Activated B cell treated with CpG ODN at 0.5 μM for 24 hours (primary cell): Measurements from ENCODE around the gene DEDD. TPM values are rescaled to one million over a fixed set of nuclear protein-coding genes. Genes with fewer than 3 reads are reported as not detected.
"Not testable (repeated sequence)": the region's sequence is repeated elsewhere in the genome, so short reads cannot be mapped to it uniquely, and the experiment has no call there.

Experiments used
- ATAC-seq: fragments of 200-7000 bp; cut with Tn5 transposase; one replicate; pipeline ENCODE4 v1.10.0; 2021; ENCODE audit warnings: low read depth, mild to moderate bottlenecking, moderate library complexity
- CTCF ChIA-PET: fragments of 350-600 bp; sonication (Branson Sonifier 250); formaldehyde crosslinking; loops from one replicate; lab custom pipeline; 2021; ENCODE audit warnings: antibody characterized with exemption; lab: Charles Lee
- POLR2A ChIA-PET: fragments of 350-600 bp; sonication (Branson Sonifier 250); formaldehyde crosslinking; loops from one replicate; lab custom pipeline; 2021; ENCODE audit warnings: antibody characterized with exemption; lab: Charles Lee
- DNase-seq: peaks from one replicate; pipeline ENCODE4 v3.0.0; 2022
- H3K27ac Mint-ChIP-seq: one replicate; pipeline ENCODE4 v1.8.0; 2020; ENCODE audit warnings: mixed read lengths
- H3K27me3 Mint-ChIP-seq: one replicate; pipeline ENCODE4 v1.8.0; 2021; ENCODE audit warnings: mixed read lengths
- H3K36me3 Mint-ChIP-seq: one replicate; pipeline ENCODE4 v1.8.0; 2021; ENCODE audit warnings: low read depth, mixed read lengths
- H3K4me1 Mint-ChIP-seq: one replicate; pipeline ENCODE4 v1.8.0; 2021; ENCODE audit warnings: mixed read lengths
- H3K4me3 Mint-ChIP-seq: one replicate; pipeline ENCODE4 v1.8.0; 2020; ENCODE audit warnings: mild to moderate bottlenecking, mixed read lengths
- H3K9me3 Mint-ChIP-seq: one replicate; pipeline ENCODE4 v1.8.0; 2020; ENCODE audit warnings: mixed read lengths
- intact Hi-C: fragments of 100-400 bp; cut with micrococcal nuclease; formaldehyde crosslinking; loops from one replicate; pipeline ENCODE4 v1.15.1; 2024
- total RNA-seq: library from RNA; stranded (reverse); gene quantifications from 2 replicates; pipeline ENCODE4 v1.2.3, GENCODE V29; 2022
- TF ChIP-seq, protein P1 (sequence below): fragments of 200-600 bp; IDR thresholded peaks from one replicate; pipeline ENCODE4 v1.8.0; 2022; ENCODE audit warnings: antibody characterized with exemption, mild to moderate bottlenecking

The DEDD gene
- total RNA-seq, 1 donor from 2014 or later, result 40.5 TPM

DNA sequence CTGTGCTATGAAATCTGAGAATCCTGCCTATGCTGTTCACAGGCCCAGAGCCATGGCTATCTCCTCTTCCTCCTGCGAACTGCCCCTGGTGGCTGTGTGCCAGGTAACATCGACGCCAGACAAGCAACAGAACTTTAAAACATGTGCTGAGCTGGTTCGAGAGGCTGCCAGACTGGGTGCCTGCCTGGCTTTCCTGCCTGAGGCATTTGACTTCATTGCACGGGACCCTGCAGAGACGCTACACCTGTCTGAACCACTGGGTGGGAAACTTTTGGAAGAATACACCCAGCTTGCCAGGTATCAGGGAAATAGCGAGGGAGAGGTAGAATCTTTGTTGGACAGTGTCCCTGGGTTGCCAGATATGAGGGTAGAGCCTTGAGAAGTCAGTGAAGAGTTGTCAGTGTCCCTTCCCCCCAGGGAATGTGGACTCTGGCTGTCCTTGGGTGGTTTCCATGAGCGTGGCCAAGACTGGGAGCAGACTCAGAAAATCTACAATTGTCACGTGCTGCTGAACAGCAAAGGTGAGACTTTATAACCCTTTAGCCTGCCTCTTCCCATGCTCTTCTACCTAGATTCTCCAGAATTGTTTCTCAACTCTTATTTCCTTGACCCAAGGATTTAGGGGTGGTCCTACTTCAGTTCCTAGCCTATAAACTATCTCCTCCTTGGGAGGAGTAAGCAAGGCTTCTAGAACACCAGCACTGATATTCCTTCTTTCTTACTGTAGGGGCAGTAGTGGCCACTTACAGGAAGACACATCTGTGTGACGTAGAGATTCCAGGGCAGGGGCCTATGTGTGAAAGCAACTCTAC lies 13.2 kb downstream of the DEDD start:
- Mint-ChIP-seq H3K4me1 (peaks cover 76% of the 10 kb centered on the region), H3K36me3 (peaks cover 63% of the 10 kb centered on the region), H3K27ac (peak overlapping the region; percentile 89), H3K9me3 (no peaks in the 10 kb centered on the region), H3K27me3 (no peaks in the 10 kb centered on the region), H3K4me3 (peak overlapping the region; percentile 92)
- DNase-seq (no peak), ATAC-seq (peak; percentile 51)
- ChIA-PET CTCF (no interaction called here), POLR2A (interaction anchor here (0.6 to 3.7 kb wide), 4 partner anchors 13 to 186 kb away, joined by 4 to 43 read pairs (median 18); partner anchors contain the start of genes DEDD and KLHDC9)
- intact Hi-C loops, result loop anchor here (2.0 kb wide), 2 partner anchors 40 to 74 kb away; partner anchors contain the start of genes USF1 and USP21
- TF ChIP-seq, protein P1, sequence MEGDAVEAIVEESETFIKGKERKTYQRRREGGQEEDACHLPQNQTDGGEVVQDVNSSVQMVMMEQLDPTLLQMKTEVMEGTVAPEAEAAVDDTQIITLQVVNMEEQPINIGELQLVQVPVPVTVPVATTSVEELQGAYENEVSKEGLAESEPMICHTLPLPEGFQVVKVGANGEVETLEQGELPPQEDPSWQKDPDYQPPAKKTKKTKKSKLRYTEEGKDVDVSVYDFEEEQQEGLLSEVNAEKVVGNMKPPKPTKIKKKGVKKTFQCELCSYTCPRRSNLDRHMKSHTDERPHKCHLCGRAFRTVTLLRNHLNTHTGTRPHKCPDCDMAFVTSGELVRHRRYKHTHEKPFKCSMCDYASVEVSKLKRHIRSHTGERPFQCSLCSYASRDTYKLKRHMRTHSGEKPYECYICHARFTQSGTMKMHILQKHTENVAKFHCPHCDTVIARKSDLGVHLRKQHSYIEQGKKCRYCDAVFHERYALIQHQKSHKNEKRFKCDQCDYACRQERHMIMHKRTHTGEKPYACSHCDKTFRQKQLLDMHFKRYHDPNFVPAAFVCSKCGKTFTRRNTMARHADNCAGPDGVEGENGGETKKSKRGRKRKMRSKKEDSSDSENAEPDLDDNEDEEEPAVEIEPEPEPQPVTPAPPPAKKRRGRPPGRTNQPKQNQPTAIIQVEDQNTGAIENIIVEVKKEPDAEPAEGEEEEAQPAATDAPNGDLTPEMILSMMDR, result no peak

DNA sequence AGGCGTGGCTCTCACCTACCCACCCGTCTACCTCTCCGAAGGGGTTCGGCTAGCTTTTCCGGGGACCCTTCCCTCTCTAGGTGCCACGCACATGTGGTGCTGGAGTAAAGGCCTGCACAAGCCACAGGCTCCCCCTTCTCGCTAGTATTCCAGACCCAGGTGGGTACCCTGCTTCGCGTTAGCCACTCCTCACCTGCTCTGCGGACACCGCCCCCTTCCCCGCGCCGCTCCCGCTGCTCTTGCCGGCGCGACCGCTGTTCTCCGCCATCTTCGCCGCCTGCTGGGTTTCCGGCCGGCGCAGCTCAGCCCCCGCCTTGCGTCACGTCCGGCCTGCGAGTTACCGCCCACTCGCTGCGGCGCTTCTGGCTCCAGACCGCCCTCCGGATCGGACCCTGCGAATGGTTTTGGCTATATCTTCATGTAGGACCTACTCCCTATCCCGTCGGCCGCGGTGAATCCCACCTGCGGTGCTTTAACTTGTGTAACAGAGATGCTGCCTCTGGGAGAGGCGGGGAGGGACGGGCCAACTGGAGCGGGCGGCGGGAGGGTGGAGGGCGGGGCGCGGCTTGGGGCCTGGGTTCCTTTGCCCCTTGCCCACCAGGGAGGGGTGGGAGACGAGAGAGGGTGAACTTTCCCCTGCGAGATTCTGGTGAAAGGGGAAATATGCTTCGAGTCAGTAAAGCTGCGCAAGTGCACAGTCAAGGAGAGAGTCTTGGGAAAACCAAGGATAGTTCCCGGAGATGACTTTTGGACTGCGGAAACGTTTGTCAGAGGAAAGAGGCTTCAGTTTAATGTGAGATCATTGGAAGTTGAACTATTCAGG lies 14.5 kb downstream of the DEDD start, which contains the start of the genes NIT1 and PFDN2:
Gene NIT1, plus strand, starts transcription at position 347 of the 823 bp plus-strand sequence. Its CDS starts 72 bp downstream, at position 419.
Gene PFDN2, minus strand, starts transcription at position 279 of the 823 bp plus-strand sequence. Its CDS starts 11 bp downstream, at position 268.
- Mint-ChIP-seq H3K27me3 (no peaks in the 10 kb centered on the region), H3K27ac (peak within 1 kb of the TSS; percentile 89), H3K4me1 (peaks cover 87% of the 10 kb centered on the region), H3K9me3 (no peaks in the 10 kb centered on the region), H3K36me3 (peaks cover 58% of the 10 kb centered on the region), H3K4me3 (peak within 1 kb of the TSS; percentile 92)
- ChIA-PET CTCF (interaction anchor here (0.6 to 1.8 kb wide), 5 partner anchors 14 to 97 kb away, joined by 3 to 10 read pairs (median 4); partner anchors contain the start of genes DEDD and F11R), POLR2A (interaction anchor here (0.6 to 3.7 kb wide), 22 partner anchors 10 to 772 kb away, joined by 3 to 43 read pairs (median 6); partner anchors contain the start of genes ARHGAP30, DEDD, F11R and KLHDC9)
- DNase-seq (peak; percentile 84), ATAC-seq (peak; percentile 77)
- TF ChIP-seq, protein P1, result no peak
- intact Hi-C loops, result loop anchor here (1.0 to 2.0 kb wide), 4 partner anchors 14 to 73 kb away; partner anchors contain the start of genes DEDD, KLHDC9, USF1 and USP21

DNA sequence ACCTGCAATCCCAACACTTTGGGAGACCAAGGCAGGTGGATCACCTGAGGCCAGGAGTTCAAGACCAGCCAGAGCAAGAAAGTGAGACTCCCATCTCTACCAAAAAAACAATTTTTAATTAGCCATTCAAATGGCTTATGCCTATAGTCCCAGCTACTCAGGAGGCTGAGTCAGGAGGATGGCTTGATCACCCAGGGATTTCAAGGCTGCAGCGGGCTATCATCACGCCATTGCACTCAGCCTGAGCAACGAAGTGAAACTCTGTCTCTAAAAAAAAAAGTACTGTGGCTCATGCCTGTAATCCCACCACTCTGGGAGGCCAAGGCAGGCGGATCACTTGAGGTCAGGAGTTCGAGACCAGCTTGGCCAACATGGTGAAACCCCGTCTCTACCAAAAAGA lies 16.5 kb downstream of the DEDD start:
- ATAC-seq, H3K27me3 Mint-ChIP-seq, H3K9me3 Mint-ChIP-seq, intact Hi-C loops, H3K4me3 Mint-ChIP-seq, DNase-seq: not testable (repeated sequence)
- ChIA-PET CTCF (interaction anchor here (0.6 kb wide), 1 partner anchor 284 kb away, joined by 3 read pairs; no protein-coding TSS in a partner anchor), POLR2A (interaction anchor here (1.2 to 2.7 kb wide), 2 partner anchors 20 to 70 kb away, joined by 3 to 25 read pairs; partner anchors contain the start of gene USF1)
- Mint-ChIP-seq H3K27ac (peak overlapping the region; percentile 18), H3K36me3 (peaks cover 41% of the 10 kb centered on the region), H3K4me1 (peaks cover 86% of the 10 kb centered on the region)

DNA sequence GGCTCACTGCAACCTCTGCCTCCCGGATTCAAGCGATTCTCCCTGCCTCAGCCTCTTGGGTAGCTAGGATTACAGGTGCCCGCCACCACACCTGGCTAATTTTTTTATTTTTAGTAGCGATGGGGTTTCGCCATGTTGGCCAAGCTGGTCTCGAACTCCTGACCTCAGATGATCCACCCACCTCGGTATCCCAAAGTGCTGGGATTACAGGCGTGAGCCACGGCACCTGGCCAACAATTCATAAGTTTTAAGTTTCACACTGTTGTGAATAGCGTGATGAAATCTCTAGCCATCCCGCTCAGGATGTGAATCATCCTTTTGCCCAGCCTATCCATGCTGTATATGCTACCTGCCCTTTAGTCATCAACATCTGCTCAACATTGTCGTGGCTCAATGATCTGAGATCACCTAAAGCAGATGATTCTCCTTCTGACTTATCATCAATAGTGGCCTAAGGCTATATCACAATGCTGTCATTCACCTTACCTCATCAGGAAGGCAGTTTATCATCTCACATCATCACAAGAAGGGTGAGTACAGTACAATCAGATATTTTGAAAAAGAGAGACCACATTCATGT lies 17.2 kb downstream of the DEDD start:
- Mint-ChIP-seq H3K27me3 (no peaks in the 10 kb centered on the region), H3K27ac (no peak overlapping the region), H3K4me1 (peaks cover 82% of the 10 kb centered on the region), H3K9me3 (no peaks in the 10 kb centered on the region), H3K4me3 (peak overlapping the region; percentile 3), H3K36me3 (peaks cover 40% of the 10 kb centered on the region)
- POLR2A ChIA-PET, result interaction anchor here (1.2 kb wide), 1 partner anchor 20 kb away, joined by 3 read pairs; no protein-coding TSS in a partner anchor
- CTCF ChIA-PET, result no interaction called here
- intact Hi-C loops, result no loop called here
- DNase-seq (no peak), ATAC-seq (no peak)
- TF ChIP-seq, protein P1, result no peak

DNA sequence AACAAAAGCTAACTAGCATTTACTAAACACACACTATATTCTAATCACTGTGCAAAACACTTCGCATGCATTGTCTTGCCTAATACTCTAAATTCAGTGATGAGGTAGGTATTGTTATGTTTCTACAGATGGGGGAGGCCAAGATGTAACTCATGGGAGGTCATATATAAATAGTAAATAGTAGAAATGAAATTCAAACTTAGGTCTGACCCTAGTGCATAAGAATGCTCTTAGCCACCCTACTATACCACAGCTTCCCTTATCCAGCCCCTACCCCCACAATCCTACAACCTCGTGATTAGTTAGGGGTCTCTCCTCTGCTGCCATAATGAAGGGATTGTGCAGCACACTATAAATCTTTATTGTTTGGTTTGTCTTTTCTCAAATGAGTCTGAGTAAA lies 17.9 kb downstream of the DEDD start:
- CTCF ChIA-PET, result no interaction called here
- TF ChIP-seq, protein P1, result no peak
- peaks cover 77% of the 10 kb centered on the region for H3K4me1 Mint-ChIP-seq
- intact Hi-C loops, result no loop called here
- POLR2A ChIA-PET, result interaction anchor here (1.2 kb wide), 1 partner anchor 10 kb away, joined by 5 read pairs; no protein-coding TSS in a partner anchor
- ATAC-seq, result no peak
- no peaks in the 10 kb centered on the region for H3K9me3 Mint-ChIP-seq
- no peak overlapping the region for H3K27ac Mint-ChIP-seq
- H3K36me3 Mint-ChIP-seq, result peaks cover 36% of the 10 kb centered on the region
- no peaks in the 10 kb centered on the region for H3K27me3 Mint-ChIP-seq
- no peak overlapping the region for H3K4me3 Mint-ChIP-seq
- DNase-seq, result no peak
